GM21360 (cell line): ENCODE measurements around the gene CACNA2D1.

ENCODE experiments used
- ATAC-seq: cut with Tn5 transposase; IDR thresholded peaks from one replicate; pipeline ENCODE4 v1.9.1; 2021; ENCODE audit warnings: mild to moderate bottlenecking, moderate library complexity; ENCODE audit not compliant: unreplicated experiment

CACNA2D1 gene

GRCh38 chr7:82348251-82348650, 95.3 kb downstream of the CACNA2D1 start:
- ATAC-seq: no peak

GRCh38 chr7:82347808-82348207, 95.8 kb downstream of the CACNA2D1 start:
- no peak for ATAC-seq

DNA sequence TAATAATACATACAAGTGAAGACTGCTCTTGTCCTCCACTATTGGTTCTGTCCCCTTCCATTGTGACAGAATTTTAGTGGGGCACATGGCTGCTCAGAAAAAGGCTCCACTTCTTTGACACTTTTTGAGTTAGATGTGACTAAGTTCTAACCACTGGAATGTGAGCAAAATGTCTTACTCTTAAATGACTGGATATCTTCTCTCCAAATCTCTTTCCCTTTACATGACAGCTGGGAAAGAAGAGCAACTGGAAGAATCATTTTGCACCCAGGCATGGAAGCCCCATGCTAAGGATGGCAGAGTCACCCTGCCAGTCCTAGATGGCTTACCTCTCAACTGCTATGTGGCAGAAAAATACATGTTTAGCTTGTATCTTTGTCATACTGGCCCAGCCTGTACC, 97.7 kb downstream of the CACNA2D1 start:
- no peak for ATAC-seq

DNA sequence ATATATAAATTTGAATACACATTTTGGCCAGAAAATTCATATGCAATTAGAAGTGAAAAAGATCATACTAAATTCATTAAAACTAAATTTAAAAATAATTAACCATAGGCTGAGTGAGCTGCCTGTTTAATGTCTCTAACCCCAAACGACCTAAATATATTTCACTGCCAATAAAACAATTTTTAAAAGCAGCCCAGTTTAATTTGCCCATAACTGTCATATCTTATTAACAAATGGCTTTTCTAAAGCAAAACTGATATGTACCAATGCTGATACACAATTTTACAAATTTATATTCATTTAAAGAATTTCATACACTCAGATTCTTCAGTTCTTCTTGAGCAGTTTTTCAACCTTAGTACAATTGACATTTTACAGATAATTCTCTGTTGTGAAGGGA, 99.9 kb downstream of the CACNA2D1 start:
- no peak for ATAC-seq

DNA sequence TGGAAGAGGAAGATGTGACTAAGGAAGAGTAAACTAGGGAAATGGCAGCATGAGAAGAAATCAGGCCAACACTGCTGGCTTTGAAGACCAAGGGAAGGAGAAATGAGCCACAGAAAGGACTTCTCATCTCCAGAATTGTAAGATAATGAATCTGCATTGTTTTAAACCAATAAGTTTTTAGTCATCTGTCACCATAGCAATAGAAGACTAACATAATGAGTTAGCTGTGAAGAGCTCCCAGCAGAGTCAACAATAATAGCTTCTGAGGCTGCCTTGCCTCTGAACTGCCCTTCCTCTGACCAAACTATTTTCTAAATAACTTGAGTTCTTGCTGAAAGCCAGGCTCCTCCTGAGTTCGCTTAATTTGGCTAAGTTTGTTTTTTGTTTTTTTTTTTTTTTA, 103.6 kb downstream of the CACNA2D1 start:
- no peak for ATAC-seq

- ATAC-seq: no peak
These were observed 107.7 kb downstream of the CACNA2D1 start for GRCh38 chr7:82335927-82336326.

GRCh38 chr7:82335001-82335400, 108.6 kb downstream of the CACNA2D1 start:
- ATAC-seq: no peak

DNA sequence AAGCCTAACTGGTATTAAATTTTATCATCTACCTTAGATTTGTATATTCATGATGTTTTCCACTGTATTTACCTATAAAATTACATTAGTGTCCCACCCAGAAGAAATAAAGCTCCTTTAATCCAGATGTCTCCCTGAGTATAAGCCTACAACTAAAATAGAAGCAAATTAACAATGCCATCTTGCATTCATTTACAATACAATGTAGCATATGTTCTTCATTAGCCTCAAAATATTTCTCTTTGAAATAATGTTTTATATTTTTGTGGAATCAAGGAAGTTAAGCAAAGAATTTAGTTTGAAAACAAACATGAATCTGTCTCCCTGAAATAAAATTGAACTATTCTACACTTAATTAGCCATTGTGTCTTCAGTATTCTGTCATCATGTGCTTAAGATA, 112.3 kb downstream of the CACNA2D1 start:
- ATAC-seq: no peak

DNA sequence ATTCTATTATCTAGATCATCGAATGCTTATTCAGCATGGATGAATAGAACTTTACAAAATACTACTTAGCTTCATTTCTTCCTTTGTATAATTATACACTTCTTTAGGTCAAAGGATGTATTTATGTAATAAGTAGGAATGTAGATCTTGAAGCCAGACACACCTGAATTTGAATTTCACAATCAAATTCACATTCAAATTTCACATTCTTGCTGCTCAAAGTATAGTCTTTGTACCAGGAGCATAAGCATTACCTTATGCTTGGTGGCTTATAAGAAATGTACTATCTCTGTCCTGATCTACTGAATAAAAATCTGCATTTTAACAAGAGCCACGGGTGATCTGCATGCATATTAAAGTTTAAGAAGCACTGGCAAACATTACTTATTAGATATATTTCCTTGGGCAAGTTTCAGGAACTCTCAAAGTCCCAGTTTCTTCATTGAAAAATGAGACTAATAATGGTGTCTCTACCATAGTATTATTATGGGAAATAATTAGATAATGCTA, 112.8 kb downstream of the CACNA2D1 start:
- no peak for ATAC-seq

- ATAC-seq: no peak
These were observed 115.7 kb downstream of the CACNA2D1 start for GRCh38 chr7:82327898-82328297.

DNA sequence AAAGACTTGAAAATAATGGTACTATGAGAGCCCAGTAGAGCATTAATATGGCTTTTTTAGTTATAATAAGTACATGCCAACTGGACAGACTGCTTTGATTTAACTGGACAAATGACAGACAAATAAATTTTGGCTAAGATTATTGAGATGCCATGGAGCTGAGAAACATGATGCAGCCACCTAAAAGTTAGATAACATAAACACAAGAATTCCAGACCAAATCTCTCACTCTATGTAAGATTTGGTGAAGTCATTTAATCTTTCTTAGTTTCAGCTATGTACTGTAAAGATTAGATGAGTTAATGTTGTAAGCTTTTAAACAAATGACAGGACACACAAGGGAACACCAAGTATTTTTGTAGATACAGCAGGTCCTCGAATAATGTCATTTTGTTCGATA, 118.2 kb downstream of the CACNA2D1 start:
- ATAC-seq: no peak

GRCh38 chr7:82323806-82324205, 119.8 kb downstream of the CACNA2D1 start:
- ATAC-seq: no peak

- ATAC-seq: no peak
These were observed 123.9 kb downstream of the CACNA2D1 start for GRCh38 chr7:82319674-82320118.

- no peak for ATAC-seq
These were observed 124.8 kb downstream of the CACNA2D1 start for GRCh38 chr7:82318786-82319185.

DNA sequence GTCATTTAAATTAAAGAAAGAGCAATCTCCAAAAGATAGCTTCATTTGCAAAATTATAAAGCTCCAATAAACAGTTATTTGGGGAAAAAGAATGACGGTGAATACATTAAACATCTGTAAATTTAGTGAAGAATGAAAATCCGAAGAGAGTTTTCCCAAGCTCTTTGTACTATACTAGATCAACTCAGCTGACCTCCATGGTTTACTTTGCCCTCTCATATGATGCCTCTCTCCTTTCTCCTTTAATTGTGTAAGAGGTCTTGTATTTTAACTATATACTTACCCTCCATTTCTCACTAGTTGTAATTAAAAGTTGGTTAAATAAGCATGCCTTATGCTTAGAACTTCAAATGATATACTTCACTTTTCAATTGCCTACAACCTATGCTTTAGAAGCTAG, 125.8 kb downstream of the CACNA2D1 start:
- no peak for ATAC-seq

DNA sequence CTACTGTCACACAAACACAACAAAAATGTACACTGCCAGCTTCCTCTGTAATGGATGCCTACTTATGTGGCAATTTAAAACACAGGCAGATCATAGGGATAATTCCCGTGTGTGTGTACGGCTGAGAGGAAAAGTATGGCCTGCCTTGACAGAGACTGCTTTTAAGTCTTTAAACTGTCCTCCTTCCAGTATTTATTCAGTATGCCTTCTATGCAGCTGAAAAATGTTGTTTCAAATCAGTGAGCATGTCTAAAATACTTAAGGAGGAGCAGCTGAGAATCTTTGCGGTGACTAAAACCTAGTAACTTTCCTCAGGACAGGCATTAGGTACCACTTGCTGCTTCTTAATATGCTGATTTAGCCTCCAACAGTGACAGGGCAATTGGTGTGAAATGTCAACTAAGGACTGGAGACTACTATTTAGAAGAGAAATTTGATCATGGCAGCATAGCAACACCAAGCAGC, 126.3 kb downstream of the CACNA2D1 start:
- no peak for ATAC-seq

GRCh38 chr7:82313269-82313668, 130.3 kb downstream of the CACNA2D1 start:
- ATAC-seq: no peak

DNA sequence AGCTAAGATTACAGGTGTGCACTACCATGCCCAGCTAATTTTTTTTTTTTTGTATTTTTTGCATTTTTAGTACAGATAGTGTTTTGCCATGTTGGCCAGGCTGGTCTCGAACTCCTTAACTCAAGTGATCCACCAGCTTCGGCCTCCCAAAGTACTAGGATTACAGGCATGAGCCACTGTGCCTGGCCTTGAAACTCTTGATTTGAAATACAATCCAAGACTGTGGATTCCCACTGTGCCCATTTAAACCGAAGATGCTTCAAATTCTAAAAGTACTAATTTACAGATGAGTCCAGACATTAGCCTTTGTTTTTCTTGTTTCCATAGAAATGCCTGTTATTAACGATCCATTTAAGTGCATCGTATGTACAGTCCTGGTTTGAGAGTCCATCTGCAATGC, 130.9 kb downstream of the CACNA2D1 start:
- ATAC-seq: no peak

DNA sequence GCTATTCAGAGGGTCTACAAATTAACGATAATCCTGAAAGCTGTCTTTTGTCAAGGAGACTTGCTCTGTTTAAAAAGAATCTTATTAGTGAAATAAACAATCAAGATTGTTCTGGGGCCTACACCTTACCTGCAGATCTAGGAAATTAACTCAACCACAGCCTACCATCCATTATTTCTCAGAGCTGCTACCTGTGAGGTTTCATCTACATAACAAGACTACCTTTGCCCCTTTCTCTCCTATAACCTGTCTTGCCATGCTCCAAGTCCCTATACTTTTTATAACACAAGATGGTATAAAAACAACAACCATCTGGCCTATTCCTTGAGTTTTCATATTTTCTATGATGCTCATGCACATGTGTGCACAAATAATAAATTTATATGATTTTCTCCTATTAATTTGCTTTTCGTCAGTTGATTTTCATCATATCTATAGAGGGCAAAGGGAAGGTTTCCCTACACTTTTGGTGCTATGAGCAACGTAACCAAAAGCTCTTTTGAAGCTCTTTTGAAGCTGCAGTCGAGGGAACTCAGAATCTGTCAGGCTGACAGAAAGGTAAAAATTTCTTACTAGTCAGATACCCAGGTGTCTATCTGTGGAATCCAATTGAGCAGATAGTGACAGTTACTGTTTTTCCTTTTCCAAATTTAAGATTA, 138.1 kb downstream of the CACNA2D1 start:
- ATAC-seq: no peak

- no peak for ATAC-seq
These were observed 148.7 kb downstream of the CACNA2D1 start for GRCh38 chr7:82294865-82295264.

DNA sequence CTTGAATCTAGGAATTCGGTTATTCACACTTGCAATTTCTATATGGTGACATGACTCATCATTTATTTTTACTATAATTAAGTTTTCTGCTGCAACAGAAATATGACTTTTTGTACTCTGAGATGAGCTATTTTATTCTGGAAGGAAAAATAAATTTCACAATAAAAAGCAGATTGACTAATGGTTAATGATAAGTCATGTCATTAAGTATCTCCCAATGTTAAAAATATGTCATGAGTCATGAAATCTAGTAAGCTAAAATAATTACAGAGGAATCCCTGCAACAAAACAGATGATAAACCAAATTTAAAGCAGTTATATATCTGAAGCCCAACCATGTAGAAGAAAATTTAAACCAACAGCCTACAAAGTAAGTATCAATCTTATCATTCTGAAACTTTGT, 149.2 kb downstream of the CACNA2D1 start:
- no peak for ATAC-seq

DNA sequence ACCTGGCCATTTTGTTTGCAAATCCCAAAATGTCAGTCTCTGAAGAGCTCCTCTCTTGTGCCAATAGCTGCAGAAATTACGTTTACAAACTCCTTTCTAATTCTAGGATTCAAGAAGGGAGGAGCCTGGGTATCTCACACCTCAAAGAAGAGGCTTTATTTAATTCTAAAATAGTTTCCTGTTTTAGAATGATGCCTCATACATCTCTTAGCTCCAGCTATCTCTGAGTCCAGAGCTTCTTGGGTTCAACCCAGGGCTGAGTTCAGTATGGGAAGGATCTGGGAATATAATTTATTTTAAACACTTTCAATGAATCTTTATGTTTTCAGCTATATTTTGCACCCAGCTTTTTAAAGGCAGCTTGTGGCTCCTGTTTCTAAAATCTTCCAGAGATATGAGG, 150.1 kb downstream of the CACNA2D1 start:
- no peak for ATAC-seq

DNA sequence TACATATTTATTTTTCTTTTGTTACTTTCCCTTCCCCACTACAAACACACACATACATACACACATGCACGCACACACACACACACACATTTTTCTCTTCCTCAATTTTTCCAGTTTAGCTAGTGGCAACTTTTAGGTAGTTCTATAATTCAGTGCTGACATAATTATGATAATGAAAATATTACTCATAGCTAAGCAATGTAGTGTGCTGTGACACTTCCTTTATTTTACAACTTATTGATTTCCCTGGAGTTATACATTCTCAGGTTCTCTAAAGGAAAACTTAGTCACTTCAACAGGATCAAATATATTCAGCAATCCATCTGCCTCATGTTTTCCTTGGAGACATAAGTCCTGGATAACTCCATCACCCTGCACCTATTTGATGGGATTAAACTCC, 151.6 kb downstream of the CACNA2D1 start:
- no peak for ATAC-seq
